ENCODE measurements around the gene CLIP1.

DNA sequence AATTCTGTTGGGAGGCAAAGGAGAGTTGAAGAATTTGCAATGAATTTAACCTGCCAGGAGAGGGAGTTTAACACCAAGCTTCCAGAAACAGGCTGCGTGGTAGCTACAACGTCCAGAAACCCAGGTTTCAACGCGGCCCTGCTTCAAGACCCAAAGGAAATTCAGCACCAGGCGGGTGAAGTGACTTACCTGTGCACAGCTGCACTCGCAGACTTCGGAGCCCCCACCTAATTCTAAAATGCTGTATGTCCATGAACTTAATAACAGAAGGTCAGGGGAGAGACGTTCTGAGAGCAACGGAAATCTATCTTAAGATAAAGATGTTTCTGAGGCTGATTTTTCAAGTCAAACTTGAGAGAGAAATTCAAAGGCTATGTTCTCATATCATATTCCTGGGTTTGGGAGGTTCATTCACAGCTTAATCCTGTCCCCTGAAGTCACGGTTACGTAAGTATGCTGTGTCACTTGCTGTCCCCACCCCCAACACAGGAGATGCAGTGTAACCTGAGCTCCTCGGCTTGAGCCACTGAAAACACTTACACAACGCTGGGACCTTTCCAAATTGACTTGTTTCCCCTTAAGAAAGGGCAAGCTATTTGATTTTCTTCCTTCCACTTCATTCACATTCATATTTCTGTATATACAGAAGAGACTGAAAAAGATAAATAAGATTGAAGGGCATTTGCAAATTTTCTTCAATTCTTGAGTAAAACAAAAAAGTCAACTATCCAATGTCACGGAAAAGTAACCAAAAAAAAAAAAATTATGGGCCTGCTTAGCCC is 22.7 kb downstream of the CLIP1 start:
- peak; percentile 53 to 76 (median 62) for TF ChIP-seq CTCF (optimal IDR thresholded peaks at IDR 0.05 in 1 of 3, IDR thresholded peaks at IDR 0.05 in 1 of 3, conservative IDR thresholded peaks at IDR 0.05 in 1 of 3; ENCODE audit: extremely low read depth in 1 of 3, insufficient read depth in 2 of 3, low read length in 3 of 3)
- no peak for TF ChIP-seq EZH2 (IDR thresholded peaks at IDR 0.05; ENCODE audit: low read length)
